Small intestine (tissue), 7 donors: ENCODE measurements around the gene ABCC4. TPM values are rescaled to one million over a fixed set of nuclear protein-coding genes. Genes with fewer than 3 reads are reported as not detected.

ENCODE experiments used
- DNase-seq, 2 donors: peaks; one replicate each; pipeline versions ENCODE4 v3.0.0 to v3.0.0-alpha.2; 2013
- FAIRE-seq: peaks from 2 replicates; lab custom pipeline; 2012; peaks lifted over from hg19 to GRCh38; lab: Jason Lieb, UNC
- H3K27ac ChIP-seq, 3 donors: one replicate each; pipeline ENCODE4 v1.5.1; 2013; ENCODE audit warnings: low read length in 2 of 3, mild to moderate bottlenecking in 2 of 3, control low read depth in 1 of 3, inconsistent platforms in 1 of 3, low read depth in 1 of 3, moderate library complexity in 1 of 3
- H3K27me3 ChIP-seq, 3 donors: one replicate each; pipeline ENCODE4 v1.6.1; 2013; ENCODE audit warnings: low read length in 3 of 3, inconsistent platforms in 1 of 3; ENCODE audit not compliant: control insufficient read depth in 3 of 3, insufficient read depth in 3 of 3
- H3K36me3 ChIP-seq, 3 donors: one replicate each; pipeline ENCODE4 v1.6.1; 2013; ENCODE audit warnings: low read length in 3 of 3, inconsistent platforms in 1 of 3, low read depth in 1 of 3, mild to moderate bottlenecking in 1 of 3, moderate library complexity in 1 of 3; ENCODE audit not compliant: control insufficient read depth in 3 of 3, insufficient read depth in 2 of 3
- H3K4me1 ChIP-seq, 3 donors: one replicate each; pipeline ENCODE4 v1.6.1; 2013; ENCODE audit warnings: low read length in 2 of 3, inconsistent platforms in 1 of 3, low read depth in 1 of 3, mild to moderate bottlenecking in 1 of 3, moderate library complexity in 1 of 3; ENCODE audit not compliant: control insufficient read depth in 3 of 3, insufficient read depth in 2 of 3
- H3K4me3 ChIP-seq, 3 donors: one replicate each; pipeline ENCODE4 v1.5.1; 2013; ENCODE audit warnings: low read length in 3 of 3, control low read depth in 1 of 3, inconsistent platforms in 1 of 3, low read depth in 1 of 3, mild to moderate bottlenecking in 1 of 3, moderate library complexity in 1 of 3
- H3K9me3 ChIP-seq, 2 donors: one replicate each; pipeline ENCODE4 v1.6.1; 2013; ENCODE audit warnings: low read depth in 1 of 2, low read length in 1 of 2; ENCODE audit not compliant: control insufficient read depth in 2 of 2, insufficient read depth in 1 of 2
- WGBS, 3 donors: extraction: QIAGEN DNeasy Blood & Tissue Kit; methylation state at CpG; one replicate each; pipeline ENCODE4 v1.1.7; 2013; 5-methylcytosine and 5-hydroxymethylcytosine counted together
- polyA plus RNA-seq, 4 donors: library from polyadenylated mRNA; stranded (reverse) in 3 of 4; unstranded in 1 of 4; fragments of 200-250 nt in 3 of 4; fragments of 120-200 nt in 1 of 4; gene quantifications; one replicate each; pipeline versions ENCODE4 v1.2.1 to v1.2.3, GENCODE V29; 2013
- donor health status: healthy with polysubstance abuse.
- donor health status: control.
- donor health status: control.
- donor health status: Bipolar disorder and iron deficiency.
- donor health status: healthy.

The ABCC4 gene
- polyA plus RNA-seq, 4 donors: 0.67 to 14.7 (median 4.7) TPM

DNA sequence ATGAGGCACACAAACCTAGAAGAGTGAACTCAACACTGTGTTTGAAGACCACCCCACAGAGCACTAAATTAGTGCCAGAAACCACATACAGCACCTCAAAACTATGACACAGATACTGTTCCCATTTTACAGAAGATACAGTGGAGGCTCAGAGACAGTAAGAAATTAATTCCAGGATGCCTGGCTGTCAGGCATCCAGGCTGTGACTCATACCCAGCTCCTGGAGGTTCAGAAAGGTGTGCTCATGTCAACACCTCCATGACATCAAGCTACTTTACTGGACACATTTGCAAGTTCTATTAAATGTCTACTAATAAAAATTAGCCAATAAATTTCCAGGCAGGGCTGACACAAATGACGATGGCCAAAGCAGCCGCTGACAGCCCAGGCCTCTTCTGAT lies 176.3 kb downstream of the ABCC4 start:
- Histone ChIP-seq H3K36me3 (peaks cover 0 to 4% (median 0%) of the 10 kb centered on the region in 3 donors), H3K27me3 (no peaks in the 10 kb centered on the region), H3K4me3 (no peak overlapping the region), H3K27ac (no peak overlapping the region), H3K4me1 (no peaks in the 10 kb centered on the region), H3K9me3 (no peaks in the 10 kb centered on the region)
- WGBS, 3 donors: 92 to 100% (median 95%) methylated on average over 2 of the region's 2 CpGs
- FAIRE-seq (no peak), DNase-seq (no peak)

DNA sequence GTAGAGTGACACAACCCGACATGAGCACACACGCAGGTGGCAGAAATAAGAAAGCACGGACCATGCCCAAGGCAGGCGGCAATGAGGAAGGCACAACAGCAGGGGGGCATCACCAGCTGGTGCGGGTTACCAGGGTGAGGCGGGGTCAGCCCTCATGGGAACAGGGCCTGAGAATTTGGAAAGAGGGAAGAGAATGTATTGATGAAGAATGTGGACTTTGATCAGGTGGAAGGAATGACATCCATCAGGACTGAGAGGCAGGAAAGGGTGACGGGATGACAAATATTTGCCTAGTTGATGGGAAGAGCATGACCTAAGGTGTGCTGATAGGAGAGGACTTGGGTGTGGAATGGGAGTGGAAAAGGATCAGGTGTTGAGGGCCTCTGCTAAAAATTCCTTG lies 177.5 kb downstream of the ABCC4 start:
- FAIRE-seq (no peak), DNase-seq (peak; percentile 15 to 23)
- no peaks in the 10 kb centered on the region for H3K9me3 ChIP-seq
- no peak overlapping the region for H3K4me3 ChIP-seq
- H3K27me3 ChIP-seq: no peaks in the 10 kb centered on the region
- no peak overlapping the region for H3K27ac ChIP-seq
- 80 to 81% (median 81%) methylated on average over 7 of the region's 7 CpGs for WGBS, 3 donors
- H3K4me1 ChIP-seq: no peaks in the 10 kb centered on the region
- H3K36me3 ChIP-seq: peaks cover 0 to 4% (median 0%) of the 10 kb centered on the region in 3 donors

DNA sequence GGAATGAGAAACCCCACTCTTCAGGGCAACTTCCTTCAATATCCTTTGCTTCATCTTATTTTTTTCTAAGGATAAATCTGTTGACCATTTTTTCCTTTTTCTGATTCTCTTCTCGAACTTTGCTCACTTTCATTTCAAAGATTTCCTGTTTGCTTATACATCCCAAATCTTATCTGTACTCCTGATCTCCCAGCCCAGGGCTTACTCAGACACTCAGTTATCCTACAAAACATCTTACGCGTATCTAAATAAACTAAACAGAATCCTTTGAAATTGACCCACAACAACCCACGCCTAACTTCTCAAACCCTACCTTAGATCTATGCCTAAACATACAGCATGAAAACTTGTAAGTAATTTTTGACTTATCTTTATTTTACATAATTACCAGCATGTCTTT lies 179.2 kb downstream of the ABCC4 start:
- Histone ChIP-seq H3K4me3 (no peak overlapping the region), H3K27me3 (no peaks in the 10 kb centered on the region), H3K36me3 (peaks cover 0 to 2% (median 0%) of the 10 kb centered on the region in 3 donors), H3K9me3 (no peaks in the 10 kb centered on the region), H3K4me1 (no peaks in the 10 kb centered on the region), H3K27ac (no peak overlapping the region)
- DNase-seq (no peak), FAIRE-seq (no peak)
- WGBS, 3 donors: 86% methylated on average over 4 of the region's 4 CpGs

DNA sequence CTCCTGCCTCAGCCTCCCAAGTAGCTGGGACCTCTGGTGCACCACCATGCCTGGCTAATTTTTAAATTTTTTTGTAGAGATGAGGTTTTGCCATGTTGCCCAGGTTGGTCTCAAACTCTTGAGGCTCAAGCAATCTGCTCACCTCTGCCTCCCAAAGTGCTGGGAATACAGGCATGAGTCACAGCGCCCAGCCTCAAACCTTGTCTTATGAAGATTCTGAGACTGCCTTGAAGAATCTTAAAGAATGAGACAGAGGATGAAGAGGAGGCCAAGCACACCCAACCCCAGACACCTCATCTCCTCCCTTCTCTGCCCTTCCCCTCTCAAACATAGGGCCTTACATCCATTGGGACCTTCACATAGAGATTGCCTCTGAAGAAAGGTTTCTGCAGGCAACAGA lies 179.7 kb downstream of the ABCC4 start:
- DNase-seq: no peak
- Histone ChIP-seq H3K4me3 (no peak overlapping the region), H3K27me3 (no peaks in the 10 kb centered on the region), H3K4me1 (no peaks in the 10 kb centered on the region), H3K27ac (no peak overlapping the region), H3K36me3 (peaks cover 0 to 2% (median 0%) of the 10 kb centered on the region in 3 donors), H3K9me3 (no peaks in the 10 kb centered on the region)
- no peak for FAIRE-seq
- WGBS, 3 donors: 92 to 100% (median 100%) methylated on average over 1 of the region's 1 CpG

DNA sequence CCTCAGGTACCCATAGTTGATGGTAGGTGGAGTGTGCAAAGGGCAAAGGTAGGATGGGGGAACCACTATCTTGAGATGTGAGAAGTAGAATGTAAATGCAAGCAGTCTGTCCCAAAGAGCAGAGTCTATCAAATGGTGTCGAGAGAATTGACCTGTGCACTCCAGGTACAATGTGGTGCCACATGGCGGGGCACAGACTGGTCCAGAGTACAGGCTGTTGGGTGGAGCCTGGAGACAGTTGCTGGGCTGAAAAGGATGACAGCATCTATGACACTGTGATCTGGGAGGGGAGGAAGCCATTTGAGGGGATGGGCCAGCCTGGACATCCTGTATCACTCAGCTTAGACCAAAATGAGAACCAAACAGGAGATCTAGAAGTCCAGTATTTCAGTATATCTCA lies 180.6 kb downstream of the ABCC4 start:
- H3K27ac ChIP-seq: no peak overlapping the region
- DNase-seq: peak in 1 of 2 donors; percentile 41
- no peak for FAIRE-seq
- H3K36me3 ChIP-seq: peaks cover 0 to 2% (median 0%) of the 10 kb centered on the region in 3 donors
- no peaks in the 10 kb centered on the region for H3K27me3 ChIP-seq
- H3K4me3 ChIP-seq: no peak overlapping the region
- no peaks in the 10 kb centered on the region for H3K4me1 ChIP-seq
- no peaks in the 10 kb centered on the region for H3K9me3 ChIP-seq
- 79 to 94% (median 82%) methylated on average over 2 of the region's 2 CpGs for WGBS, 3 donors

DNA sequence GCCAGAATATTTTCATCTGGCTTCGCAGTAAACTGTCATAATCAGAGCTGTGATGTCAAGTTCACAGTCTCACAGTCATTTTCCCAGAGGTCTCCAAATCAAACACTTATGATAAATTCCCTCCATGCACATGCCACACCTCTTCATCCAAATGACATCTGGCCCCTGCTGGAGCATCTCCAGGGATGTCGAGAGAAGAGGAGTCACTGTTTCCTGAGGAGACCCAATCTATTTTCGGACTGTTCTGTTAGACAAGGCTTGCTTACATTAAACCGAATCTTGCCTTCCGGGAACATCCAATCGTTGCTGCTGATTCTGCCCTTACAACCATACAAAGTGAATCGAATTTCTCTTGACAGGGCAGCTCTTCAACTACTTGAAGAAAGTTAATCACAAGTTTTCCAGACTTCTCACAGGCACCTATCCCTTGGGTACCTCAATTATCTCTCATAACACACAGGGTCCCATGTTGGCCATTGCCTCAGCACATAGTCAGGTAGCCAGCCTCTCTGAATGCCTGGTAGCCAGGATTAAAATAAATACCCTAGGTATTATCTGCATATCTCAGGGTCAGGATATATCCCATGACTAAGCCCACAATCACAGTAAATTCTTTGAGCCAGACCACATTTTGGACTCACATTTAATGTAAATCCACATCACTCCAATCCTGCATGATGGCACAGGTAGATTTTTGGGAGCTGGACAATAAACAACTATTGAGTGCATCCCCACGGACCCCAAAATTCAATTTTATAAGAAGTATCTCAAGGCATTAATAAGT lies 182.5 kb downstream of the ABCC4 start:
- FAIRE-seq (no peak), DNase-seq (no peak)
- no peak overlapping the region for H3K27ac ChIP-seq
- 90 to 92% (median 92%) methylated on average over 8 of the region's 8 CpGs for WGBS, 3 donors
- peaks cover 0 to 2% (median 0%) of the 10 kb centered on the region in 3 donors for H3K36me3 ChIP-seq
- H3K4me1 ChIP-seq: no peaks in the 10 kb centered on the region
- H3K9me3 ChIP-seq: no peaks in the 10 kb centered on the region
- H3K4me3 ChIP-seq: no peak overlapping the region
- H3K27me3 ChIP-seq: no peaks in the 10 kb centered on the region

DNA sequence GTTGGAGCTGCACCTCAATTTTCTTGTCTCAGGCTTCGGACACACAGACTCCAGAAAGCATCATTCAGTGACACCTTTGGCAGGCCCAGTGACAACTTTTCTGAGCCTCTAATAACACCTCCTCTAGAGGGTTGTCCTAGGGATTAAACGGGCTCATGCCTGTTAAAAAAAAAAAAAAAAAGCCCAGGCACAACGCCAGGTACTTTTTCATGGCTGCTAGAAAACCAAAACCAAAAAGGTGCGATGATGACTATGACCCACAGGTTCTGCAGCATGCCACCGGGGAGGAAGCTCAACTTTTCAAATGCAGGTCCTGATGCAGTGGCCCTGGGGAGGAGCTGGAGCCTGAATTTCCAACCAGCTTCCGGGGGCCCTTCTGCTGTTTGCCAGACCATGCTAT lies 184.2 kb downstream of the ABCC4 start:
- H3K36me3 ChIP-seq: peaks cover 0 to 2% (median 0%) of the 10 kb centered on the region in 3 donors
- DNase-seq (no peak), FAIRE-seq (no peak)
- H3K27me3 ChIP-seq: no peaks in the 10 kb centered on the region
- 67 to 73% (median 73%) methylated on average over 6 of the region's 6 CpGs for WGBS, 3 donors
- H3K4me1 ChIP-seq: no peaks in the 10 kb centered on the region
- H3K27ac ChIP-seq: no peak overlapping the region
- H3K9me3 ChIP-seq: no peaks in the 10 kb centered on the region
- H3K4me3 ChIP-seq: no peak overlapping the region

DNA sequence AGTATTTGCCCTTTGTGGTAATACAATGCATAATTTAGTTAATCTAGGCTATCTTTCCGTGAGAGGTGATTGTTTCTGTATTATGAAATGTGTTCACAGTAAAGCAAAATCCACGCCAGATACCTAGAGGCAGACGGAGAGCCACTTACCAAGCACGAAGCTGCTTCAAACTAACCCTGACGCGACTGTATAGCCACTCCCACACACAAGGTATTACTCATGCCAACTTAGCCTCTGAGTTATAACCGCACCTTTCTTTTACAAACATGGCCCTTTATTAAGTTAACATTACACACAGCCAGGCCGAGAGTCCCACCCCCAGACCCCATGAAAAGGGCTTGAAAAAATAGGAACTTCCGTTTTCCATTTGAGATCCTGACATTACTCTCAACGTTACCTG lies 185.7 kb downstream of the ABCC4 start:
- H3K36me3 ChIP-seq: peaks cover 0 to 2% (median 0%) of the 10 kb centered on the region in 3 donors
- peak in 1 of 2 donors; percentile 38 for DNase-seq
- H3K27ac ChIP-seq: no peak overlapping the region
- H3K4me3 ChIP-seq: no peak overlapping the region
- no peaks in the 10 kb centered on the region for H3K4me1 ChIP-seq
- H3K27me3 ChIP-seq: no peaks in the 10 kb centered on the region
- no peak for FAIRE-seq
- 71 to 88% (median 87%) methylated on average over 10 of the region's 10 CpGs for WGBS, 3 donors
- no peaks in the 10 kb centered on the region for H3K9me3 ChIP-seq
